GM19372 (cell line): Measurements from ENCODE around the gene URI1.
A peak's percentile ranks its signal among the peaks of the same experiment; 100 is the strongest.
"Not testable (repeated sequence)": the region's sequence is repeated elsewhere in the genome, so short reads cannot be mapped to it uniquely, and the experiment has no call there.

Experiments
- ATAC-seq: cut with Tn5 transposase; IDR thresholded peaks from one replicate; pipeline ENCODE4 v1.9.1; 2021; ENCODE audit warnings: mild to moderate bottlenecking, low read depth, moderate library complexity; ENCODE audit not compliant: unreplicated experiment

The URI1 gene, protein sequence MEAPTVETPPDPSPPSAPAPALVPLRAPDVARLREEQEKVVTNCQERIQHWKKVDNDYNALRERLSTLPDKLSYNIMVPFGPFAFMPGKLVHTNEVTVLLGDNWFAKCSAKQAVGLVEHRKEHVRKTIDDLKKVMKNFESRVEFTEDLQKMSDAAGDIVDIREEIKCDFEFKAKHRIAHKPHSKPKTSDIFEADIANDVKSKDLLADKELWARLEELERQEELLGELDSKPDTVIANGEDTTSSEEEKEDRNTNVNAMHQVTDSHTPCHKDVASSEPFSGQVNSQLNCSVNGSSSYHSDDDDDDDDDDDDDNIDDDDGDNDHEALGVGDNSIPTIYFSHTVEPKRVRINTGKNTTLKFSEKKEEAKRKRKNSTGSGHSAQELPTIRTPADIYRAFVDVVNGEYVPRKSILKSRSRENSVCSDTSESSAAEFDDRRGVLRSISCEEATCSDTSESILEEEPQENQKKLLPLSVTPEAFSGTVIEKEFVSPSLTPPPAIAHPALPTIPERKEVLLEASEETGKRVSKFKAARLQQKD

DNA sequence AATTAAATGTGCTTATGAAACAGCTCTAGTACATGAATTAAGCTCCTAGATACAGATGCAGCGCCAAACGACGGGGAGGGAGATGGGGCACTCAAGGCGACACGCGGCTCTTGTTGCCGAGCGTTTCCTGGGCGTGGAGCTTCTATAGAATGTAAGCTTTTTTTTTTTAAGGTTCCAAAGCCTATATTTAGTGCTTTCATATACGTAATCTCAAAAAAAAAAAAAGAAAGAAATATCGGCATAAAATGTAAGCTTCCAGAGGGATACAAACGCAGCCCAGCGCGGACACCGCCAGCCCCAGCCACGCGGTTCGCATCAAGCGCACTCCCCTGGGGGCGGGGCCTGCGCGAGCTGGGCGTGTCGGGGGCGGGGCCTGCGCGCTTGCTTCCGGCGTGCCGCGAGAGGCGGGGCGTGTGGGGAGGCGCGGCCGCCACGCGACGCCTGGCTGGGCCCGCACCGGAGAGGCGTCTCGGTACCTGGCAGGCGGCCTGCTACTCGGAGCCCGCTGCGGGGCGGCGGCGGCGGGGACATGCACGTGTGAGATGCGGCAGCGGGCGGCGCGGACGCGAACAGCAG, at the start of gene URI1:
TSS of gene URI1 (plus strand) at position 412 of the 576 bp plus-strand sequence. CDS start 309 bp downstream, outside the sequence.
- ATAC-seq = peak; percentile 82

DNA sequence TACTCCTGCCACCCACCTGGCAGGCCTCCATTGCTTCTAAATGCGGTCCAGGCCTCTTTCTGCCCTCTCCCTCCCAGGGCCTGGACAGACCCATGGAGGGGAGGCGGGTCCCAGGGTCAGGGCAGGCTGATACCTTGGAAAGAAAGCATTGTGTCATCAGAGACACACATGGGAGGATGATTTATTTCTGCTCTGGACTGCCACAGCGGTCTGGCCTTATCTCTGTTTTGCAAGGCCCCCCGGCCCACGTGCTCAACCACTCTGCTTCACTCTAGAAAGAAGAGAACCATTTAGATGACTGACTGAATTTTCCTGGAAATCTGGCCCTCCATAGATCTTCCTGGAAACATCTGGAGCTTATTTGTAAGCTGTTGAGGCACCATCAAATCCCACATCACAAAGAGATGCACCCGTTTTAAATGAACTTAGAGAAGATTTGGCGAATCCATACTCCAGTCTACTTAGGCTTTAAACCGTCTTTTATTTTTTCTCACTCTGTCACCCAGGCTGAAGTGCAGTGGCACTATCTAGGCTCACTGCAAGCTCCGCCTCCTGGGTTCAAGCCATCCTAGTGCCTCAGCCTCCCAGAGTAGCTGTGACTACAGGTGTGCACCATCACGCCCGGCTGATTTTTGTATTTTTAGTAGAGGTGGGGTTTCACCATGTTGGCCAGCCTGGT, 48.3 kb upstream of the URI1 start:
- ATAC-seq = no peak

DNA sequence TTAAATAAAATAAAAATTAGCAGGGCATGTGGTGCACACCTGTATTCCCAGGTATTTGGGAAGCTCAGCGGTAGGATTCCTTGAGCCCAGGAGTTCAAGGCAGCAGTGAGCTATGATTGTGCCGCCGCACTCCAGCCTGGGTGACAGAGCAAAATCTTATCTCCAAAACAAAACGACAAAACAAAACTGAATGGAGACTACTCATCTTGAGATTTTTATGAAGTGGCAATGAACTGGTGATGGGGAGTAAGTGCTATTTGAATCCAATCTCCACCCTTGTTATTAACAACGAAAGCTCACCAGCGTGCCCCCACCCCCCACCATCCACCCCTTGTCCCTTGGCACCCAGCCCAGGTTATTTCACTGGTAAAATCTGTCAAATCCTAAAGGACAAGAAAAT, 45.2 kb upstream of the URI1 start:
- no peak for ATAC-seq

DNA sequence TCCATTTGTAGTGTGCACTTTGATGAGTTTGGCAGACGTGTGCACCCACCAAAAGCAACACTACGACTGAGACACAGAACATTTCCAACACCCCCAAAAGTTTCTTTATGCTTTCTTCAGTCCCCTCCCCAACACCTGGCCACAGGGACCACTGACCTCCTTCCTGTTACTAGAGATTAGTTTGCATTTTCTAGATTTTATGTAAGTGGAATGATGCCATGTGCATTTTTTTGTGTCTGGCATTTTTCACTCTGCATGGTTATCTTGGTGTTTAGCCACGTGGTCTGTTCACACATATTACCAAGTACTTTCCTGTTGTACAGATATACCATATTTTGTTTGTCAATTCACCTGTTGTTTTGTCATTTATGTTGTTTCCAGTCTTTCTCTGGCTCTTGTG, 44.6 kb upstream of the URI1 start:
- ATAC-seq = no peak

DNA sequence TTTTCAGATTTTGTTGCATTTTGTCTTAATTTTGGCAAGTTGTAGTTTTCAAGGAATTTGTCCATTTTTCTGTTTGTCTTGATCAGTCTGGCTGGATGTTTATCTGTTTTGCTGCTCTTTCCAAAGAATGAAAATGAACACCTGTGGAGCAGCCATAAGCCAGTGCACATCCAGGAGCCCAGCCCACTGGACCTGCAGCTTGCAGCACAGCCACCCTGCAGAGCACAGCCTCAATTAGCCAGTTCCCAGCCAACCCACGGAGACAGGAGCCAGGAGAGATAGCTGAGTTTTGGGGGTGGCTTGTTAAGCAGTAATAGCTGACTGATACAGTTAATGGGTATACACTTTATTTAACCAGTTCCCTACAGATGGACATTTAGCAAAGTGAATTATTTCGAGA, 38.0 kb upstream of the URI1 start:
- ATAC-seq = no peak

DNA sequence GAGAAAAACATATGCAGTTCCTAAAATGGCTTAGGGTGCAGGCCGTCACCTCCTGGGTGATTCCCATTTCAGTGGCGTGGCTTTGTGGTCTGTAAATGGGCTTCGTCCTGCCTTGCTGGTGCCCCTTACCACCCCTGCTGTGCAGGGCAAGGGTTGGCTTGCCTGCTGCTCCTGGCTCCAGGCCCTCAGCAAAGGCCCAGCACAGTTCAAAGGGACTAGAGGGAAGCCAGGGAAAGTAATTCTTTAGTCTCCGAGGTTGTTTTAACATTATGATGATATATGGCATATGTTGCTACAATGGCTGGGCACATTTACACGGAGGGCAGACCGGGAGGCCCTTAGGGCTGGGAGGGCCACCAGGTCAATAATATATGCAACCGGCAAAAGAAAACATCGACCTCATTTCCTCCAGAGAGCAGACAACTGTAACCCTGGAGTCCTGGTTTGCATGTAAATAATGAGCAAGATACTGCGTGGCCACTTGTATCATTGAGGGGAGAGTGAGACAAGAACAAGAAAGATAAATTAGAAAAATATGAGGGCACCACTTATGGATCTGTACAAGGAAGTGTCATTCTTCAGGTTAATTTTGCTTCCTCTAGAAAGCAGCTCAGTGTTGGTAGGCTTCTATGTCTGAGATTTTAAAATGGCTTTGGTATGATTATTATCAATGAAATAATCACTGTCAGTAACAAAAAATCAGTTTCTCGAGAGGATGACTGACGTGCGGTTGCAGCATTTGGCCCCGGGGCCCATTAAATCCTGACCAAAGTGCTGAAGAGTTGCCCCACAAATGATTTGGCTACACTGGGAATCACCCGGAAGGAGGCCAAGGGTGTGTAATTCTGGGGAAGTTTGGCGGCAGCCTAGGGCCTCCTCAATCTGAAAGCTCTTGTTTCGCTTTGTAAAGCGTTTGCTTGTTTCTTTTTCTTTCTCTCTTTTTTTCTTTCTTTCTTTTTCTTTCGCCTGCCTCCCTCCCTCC, 32.8 kb upstream of the URI1 start:
- no peak for ATAC-seq

DNA sequence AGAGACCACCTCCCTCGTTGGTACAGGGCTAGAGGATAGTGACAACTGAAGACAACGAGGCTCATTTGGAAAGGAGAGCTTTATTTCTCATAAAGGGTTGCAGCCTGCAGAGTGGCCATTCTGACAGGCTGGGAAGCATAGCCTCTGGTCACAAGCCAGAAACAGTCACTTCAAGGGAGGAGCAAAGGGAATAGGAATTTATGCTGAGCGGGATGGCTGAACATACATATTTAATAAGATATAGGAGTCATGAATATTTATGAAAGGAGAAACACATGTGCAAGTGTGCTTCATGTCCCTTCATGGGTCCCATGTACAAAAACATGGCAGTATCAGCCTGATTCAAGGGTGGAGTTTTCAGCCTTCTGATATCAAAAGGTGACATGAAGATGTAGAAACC, 27.1 kb upstream of the URI1 start:
- ATAC-seq = no peak

DNA sequence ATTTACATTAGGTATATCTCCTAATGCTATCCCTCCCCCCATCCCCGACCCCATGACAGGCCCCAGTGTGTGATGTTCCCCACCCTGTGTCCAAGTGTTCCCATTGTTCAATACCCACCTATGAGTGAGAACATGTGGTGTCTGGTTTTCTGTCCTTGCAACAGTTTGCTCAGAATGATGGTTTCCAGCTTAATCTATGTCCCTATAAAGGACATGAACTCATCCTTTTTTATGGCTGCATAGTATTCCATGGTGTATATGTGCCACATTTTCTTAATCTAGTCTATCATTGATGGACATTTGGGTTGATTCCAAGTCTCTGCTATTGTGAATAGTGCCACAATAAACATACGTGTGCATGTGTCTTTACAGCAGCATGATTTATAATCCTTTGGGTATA, 26.2 kb upstream of the URI1 start:
- not testable (repeated sequence) for ATAC-seq

DNA sequence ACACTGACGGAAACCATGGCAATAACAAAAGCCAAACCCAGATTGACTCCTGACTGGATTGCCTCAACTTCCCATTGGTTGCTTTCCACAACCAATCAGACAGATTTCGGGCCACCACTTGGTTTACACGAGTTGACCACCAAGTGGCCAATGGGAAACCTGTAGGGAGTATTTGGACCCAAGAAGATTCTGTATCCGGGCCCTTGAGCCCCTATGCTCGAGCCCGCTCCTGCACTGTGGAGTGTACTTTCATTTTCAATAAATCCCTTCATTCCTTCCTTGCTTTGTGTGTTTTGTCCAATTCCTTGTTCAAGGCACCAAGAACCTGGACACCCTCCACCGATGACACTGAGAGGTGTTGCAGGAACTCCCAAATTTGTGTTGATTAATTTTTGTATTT, 24.1 kb upstream of the URI1 start:
- no peak for ATAC-seq

DNA sequence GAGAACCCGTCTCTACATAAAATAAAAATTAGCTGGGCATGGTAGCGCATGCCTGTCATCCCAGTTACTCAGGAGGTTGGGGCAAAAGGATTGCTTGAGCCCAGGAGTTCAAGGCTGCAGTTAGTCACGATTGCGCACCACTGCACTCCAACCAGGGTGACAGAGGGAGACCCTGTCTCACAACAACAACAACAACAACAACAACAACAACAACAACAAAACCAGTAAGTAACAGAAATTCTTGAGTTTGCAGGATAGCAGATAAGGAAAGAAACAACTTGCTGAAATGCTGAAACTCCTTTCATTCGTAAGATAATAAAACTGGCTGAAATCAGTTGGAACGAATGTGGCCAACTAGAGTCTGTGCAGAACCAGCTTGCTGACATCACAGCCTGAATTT, 23.1 kb upstream of the URI1 start:
- no peak for ATAC-seq

DNA sequence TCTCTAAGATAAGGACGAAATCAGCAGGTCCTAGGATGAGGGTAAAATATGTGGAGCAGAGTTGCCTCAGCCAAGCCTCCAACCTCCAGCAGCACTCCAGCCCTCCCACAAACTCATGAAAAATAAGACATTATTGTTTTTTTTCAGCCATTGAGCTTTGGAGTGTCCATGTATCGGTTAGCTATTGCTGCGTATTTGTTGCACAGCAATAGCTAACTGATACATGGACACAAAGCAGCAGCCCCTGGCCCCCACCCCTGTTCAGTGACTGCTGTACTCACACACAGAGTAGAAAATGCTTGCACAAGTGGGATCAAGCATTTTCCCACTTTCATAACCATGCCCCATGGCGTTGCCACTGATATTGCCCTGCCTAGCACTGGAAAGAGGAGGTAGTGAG, 19.1 kb upstream of the URI1 start:
- no peak for ATAC-seq

DNA sequence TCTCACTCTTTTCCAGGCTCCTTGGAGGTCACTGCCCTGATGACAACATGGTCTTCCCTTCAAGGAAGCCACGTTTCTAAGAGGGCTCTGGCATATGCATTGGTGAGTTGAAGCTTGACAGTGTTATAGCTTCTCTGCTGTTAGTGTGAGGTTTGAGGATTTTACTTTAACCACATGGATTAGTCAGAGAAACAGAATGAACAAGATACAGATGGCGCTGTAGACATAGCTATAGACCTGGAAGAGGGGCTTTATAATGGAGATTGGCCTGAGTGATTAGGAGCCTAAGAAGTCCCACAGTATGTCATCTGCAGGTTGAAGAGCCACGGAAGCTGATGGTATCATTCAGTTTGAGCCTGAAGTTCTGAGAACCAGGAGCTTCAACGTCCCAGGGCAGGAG, 18.4 kb upstream of the URI1 start:
- no peak for ATAC-seq

DNA sequence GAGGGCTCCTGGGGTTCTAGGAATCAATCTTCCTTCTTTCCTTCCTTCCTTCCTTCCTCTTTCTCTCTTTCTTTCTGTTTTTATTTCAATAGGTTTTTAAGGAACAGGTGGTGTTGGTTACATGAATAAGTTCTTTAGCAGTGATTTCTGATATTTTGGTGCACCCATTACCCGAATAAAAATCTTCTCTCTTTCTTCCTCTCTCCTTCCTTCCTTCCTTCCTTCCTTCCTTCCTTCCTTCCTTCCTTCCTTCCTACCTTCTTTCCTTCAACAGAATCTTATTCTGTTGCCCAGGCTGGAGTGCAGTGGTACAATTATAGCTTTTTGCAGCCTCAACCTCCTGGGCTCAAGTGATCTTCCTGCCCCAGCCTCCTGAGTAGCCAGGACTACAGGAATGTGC, 16.0 kb upstream of the URI1 start:
- ATAC-seq = no peak

DNA sequence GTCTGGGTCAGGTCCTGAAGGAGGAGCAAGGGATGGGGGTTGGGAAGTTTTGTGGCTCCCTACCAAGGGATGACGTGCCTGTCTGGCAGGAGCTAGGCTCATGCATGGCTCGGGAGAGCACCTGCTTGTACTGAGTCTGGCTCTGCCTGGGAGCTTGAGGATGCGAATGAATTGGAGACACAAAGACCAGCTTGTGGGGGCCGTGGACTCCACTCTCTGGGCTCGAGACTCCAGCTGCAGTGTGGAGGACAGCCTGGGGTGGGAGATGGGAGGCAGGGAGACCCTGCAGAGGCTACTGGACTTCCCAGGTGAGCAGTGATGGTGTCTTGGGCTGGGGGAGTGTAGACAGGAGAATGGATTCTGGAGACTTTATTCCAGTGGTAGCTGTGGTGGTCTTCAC, 15.2 kb upstream of the URI1 start:
- no peak for ATAC-seq

DNA sequence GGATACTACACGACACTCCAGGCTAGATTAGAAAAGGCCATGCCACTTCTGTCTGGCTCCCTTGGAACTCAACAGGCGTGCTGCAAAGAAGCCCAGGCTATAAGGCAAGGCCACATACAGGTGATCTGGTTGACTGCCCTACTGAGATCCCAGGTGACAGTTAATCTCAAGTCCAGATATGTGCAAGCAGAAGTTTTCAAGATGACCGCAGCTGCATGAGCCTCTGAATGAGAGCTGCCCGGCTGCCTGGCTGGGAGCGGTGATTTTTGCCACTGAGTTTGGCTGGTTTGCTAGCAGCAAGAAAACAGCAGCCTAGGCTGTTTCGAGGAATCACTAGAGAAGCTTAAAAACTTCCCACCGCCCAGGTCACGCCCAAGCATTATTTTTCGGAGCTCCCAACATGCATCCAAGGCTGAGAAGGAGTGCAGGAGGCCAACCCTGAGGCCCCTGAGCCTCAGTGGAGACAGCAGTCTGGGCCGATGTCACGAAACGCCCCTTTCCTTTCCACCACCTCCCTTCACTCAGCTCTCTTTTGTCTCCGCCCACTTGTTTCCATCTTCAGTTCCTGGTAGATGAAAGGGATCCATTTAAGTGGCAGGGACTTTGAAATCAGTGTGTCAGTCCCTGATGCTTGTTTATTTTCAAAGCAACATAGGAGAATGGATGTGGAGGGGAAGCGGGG, 14.0 kb upstream of the URI1 start:
- no peak for ATAC-seq

DNA sequence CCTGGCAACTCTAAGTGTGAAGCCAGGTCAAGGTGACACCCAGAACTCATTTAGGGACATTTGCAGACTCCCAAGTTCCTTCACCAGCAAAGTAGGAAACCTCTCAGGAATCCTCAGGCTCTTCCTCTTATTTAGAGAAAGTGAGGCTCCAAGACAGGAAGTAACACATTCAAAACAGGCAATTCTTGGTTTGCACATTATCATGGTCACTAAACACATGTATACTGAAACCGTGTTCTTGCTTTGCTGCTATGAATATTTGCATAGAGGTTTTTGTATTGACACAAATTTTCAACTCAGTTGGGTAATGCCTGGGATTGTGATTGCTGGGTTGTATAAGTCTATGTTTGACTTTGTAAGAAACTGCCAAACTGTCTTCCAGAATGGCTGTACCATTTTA, 13.2 kb upstream of the URI1 start:
- no peak for ATAC-seq

DNA sequence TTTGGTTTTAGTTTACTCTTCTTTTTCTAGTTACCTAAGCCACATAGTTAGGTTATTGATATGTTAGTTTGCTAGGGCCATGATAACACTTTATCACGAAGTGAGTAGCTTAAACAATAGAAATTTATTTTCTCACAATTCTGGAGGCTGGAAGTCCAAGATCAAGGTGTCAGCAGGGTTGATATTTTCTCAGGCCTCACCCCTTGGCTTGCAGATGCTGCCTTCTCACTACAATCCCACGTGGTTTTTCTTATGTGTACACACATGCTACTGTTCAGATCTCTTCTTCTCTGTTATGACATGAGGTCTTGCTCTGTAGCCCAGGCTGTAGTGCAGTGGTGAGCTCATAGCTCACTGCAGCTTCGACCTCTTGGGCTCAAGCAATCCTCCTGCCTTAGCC, 7.8 kb upstream of the URI1 start:
- ATAC-seq = no peak

DNA sequence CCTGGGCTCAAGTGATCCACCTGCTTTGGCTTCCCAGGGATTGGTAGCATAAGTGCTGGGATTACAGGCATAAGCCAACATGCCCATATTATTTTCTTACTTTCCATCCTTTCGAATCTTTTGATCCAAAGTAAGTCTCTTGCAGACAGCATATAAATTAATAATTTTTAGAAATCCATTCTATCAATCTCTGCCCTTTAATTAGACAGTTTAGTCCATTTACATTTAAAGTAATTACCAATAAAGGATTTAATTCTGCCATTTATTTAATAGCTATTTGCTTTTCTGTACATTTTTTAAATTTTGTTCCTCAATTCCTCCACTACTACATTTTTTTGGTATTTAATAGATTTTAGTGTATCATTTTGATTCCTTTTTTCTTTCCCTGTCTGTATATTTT, 7.3 kb upstream of the URI1 start:
- no peak for ATAC-seq

DNA sequence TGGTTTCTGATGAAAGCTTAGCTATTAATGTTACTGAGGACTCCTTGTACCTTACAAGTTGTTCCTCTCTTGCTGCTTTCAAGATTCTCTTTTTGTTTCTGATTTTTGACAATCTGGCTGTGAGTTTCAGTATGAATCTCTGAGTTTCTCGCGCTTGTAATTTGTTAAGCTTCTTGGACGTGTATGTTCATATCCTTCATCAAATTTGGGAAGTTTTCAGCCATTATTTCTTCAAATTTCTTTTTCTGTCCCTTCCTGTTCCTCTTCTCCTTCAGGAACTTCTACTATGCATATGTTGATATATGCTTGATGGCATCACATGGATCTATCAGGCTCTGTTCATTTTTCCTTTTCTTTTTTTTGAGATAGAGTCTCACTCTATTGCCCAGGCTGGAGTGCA, 5.6 kb upstream of the URI1 start:
- ATAC-seq = no peak

DNA sequence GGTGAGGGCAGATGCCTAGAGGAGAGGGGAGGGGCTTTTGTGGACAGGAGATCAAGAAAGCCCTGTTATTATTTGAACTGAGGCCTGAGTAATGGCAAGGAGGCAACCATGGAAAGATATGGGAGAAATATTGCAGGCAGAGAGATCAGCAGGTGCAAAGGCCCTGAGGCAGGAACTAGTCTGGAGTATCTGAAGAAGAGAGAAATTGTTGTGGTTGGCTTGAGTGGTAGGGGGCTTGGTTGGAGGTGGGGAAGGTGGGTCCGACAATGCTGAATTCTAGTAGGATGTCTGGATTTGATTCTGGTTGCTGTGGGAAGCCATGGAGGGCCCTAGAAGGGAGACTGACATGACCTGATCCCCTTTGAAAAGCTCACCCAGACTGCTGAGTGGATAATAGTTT, 2.4 kb upstream of the URI1 start:
- no peak for ATAC-seq
